Heart left ventricle (tissue), 16 donors: ENCODE measurements around the gene DPEP1. TPM values are rescaled to one million over a fixed set of nuclear protein-coding genes. Genes with fewer than 3 reads are reported as not detected.

Source experiments
- ATAC-seq, 4 donors: fragments of 200-7000 bp; cut with Tn5 transposase; one replicate each; pipeline ENCODE4 v1.9.1; 2020 to 2022; ENCODE audit warnings: moderate library complexity in 4 of 4, mild to moderate bottlenecking in 3 of 4, moderate number of reproducible peaks in 1 of 4
- DNase-seq, 5 donors: peaks; one replicate each; pipeline ENCODE4 v3.0.0-alpha.2; 2020
- H3K27ac ChIP-seq, 12 donors: fragments of 200-600 bp; sonication (generic) in 4 of 12; one replicate each; pipeline versions ENCODE4 v1.5.0 to v1.8.0; 2016 to 2022; ENCODE audit warnings: mild to moderate bottlenecking in 2 of 12
- H3K27me3 ChIP-seq, 9 donors: fragments of 200-600 bp; sonication (generic) in 2 of 9; one replicate each; pipeline versions ENCODE4 v1.5.1 to v1.8.0; 2016 to 2022; ENCODE audit warnings: mild to moderate bottlenecking in 3 of 9
- H3K36me3 ChIP-seq, 9 donors: fragments of 200-600 bp; sonication (generic) in 2 of 9; one replicate each; pipeline versions ENCODE4 v1.5.0 to v1.8.0; 2018 to 2022; ENCODE audit warnings: mild to moderate bottlenecking in 2 of 9
- H3K4me1 ChIP-seq, 12 donors: fragments of 200-600 bp; sonication (generic) in 4 of 12; one replicate each; pipeline versions ENCODE4 v1.5.0 to v1.8.0; 2016 to 2022; ENCODE audit warnings: mild to moderate bottlenecking in 3 of 12
- H3K4me3 ChIP-seq, 12 donors: fragments of 200-600 bp; sonication (generic) in 4 of 12; one replicate each; pipeline versions ENCODE4 v1.5.0 to v1.8.0; 2017 to 2022; ENCODE audit warnings: mild to moderate bottlenecking in 9 of 12, moderate library complexity in 4 of 12
- H3K9me3 ChIP-seq, 12 donors: fragments of 200-600 bp; sonication (generic) in 4 of 12; one replicate each; pipeline versions ENCODE4 v1.5.0 to v1.8.0; 2016 to 2022; ENCODE audit warnings: mild to moderate bottlenecking in 1 of 12
- CTCF ChIP-seq, 12 donors: fragments of 200-600 bp; sonication (generic) in 4 of 12; IDR thresholded peaks; one replicate each; pipeline versions ENCODE4 v1.5.0 to v1.8.0; 2018 to 2022; ENCODE audit warnings: antibody characterized with exemption in 12 of 12, mild to moderate bottlenecking in 5 of 12
- POLR2A ChIP-seq, 2 donors: fragments of 450-650 bp; IDR thresholded peaks; one replicate each; pipeline ENCODE4 v1.6.1; 2017; ENCODE audit warnings: antibody characterized with exemption in 2 of 2, mild to moderate bottlenecking in 2 of 2, moderate library complexity in 2 of 2
- WGBS, 4 donors: extraction: QIAGEN DNeasy Blood & Tissue Kit in 2 of 4; methylation state at CpG; one replicate each; pipeline versions ENCODE4 v1.1.5 to v1.1.7; 2013 to 2018; 5-methylcytosine and 5-hydroxymethylcytosine counted together
- intact Hi-C, 10 donors: fragments of 100-400 bp; cut with DNase I; formaldehyde crosslinking; loops; one replicate each; pipeline versions ENCODE4 v1.11.1 to v1.14.2; 2022
- polyA plus RNA-seq, 2 donors: library from polyadenylated mRNA; stranded (reverse); fragments of 200-250 nt; gene quantifications; one replicate each; pipeline ENCODE4 v1.2.3, GENCODE V29; 2013
- total RNA-seq, 9 donors: library from RNA; depleted of rRNA in 2 of 9; stranded (reverse); fragments of >200 nt in 2 of 9; fragmentation: NEBNext Ultra II Directional in 3 of 9; extraction: Animal tissue kit (Norgen Biotek cat#: 25700) in 3 of 9; gene quantifications; one replicate each; pipeline versions ENCODE4 v1.1.0 to v1.2.4, GENCODE V29; 2016 to 2023
- donor health status: ischemic (EF 13 %, LVEDD 7.1; RV severe dilation, severe dysfunction).
- donor health status: healthy with polysubstance abuse.
- donor health status: DM: no; HTN: yes; CAD: no.
- donor health status: DM: no; HTN: no; CAD: no.
- donor health status: ischemic (EF 25% LVEDD 6.9; RV normal size, moderate dysfunction).
- donor health status: ischemic (EF 25% LVEDD 5.7; RV mildly dilated, moderate dysfunction).
- donor health status: healthy.
- donor health status: DM: yes; HTN: yes; CAD: no.
- donor health status: ischemic (EF 35%, LVEDD 5.7; RV mildly dilated, moderate dysfunction).
- donor health status: nonischemic (EF 11% LVEDD 7.7; RV severe dilation, severe dysfunction).
- donor health status: DM: yes; HTN: yes; CAD: no.
- donor health status: PGD.
- donor health status: ischemic (EF 29% LVEDD 5.4; RV normal size, mild dysfunction).
- donor health status: nonischemic (EF 23%, LVEDD 6.1; RV moderate dilation, normal function).

DPEP1 gene
- total and polyA plus RNA-seq, 11 donors = not detected

- TF ChIP-seq CTCF (IDR thresholded peaks at IDR 0.05) (no peak), POLR2A (IDR thresholded peaks at IDR 0.05) (no peak)
- intact Hi-C loops = no loop called here
- WGBS, 4 donors = 72 to 79% (median 75%) methylated on average over 32 of the region's 32 CpGs
Observed at GRCh38 chr16:89607937-89608740, 5.3 kb upstream of the DPEP1 start.

GRCh38 chr16:89610108-89610453, 3.4 kb upstream of the DPEP1 start:
- H3K27me3 ChIP-seq = peaks cover 0 to 28% (median 2%) of the 10 kb centered on the region in 9 donors
- intact Hi-C loops = no loop called here
- ATAC-seq = no peak

More at GRCh38 chr16:89607937-89608740, 5.3 kb upstream of the DPEP1 start:
- Histone ChIP-seq H3K4me3 (no peak overlapping the region), H3K27ac (no peak overlapping the region), H3K27me3 (peaks cover 0 to 22% (median 0%) of the 10 kb centered on the region in 9 donors), H3K36me3 (no peaks in the 10 kb centered on the region), H3K9me3 (no peaks in the 10 kb centered on the region), H3K4me1 (no peaks in the 10 kb centered on the region)
- DNase-seq = no peak
- no peak for ATAC-seq

GRCh38 chr16:89612415-89613166, 851 bp upstream of the DPEP1 start:
- Histone ChIP-seq H3K36me3 (no peaks in the 10 kb centered on the region), H3K27ac (no peak overlapping the region), H3K4me3 (no peak overlapping the region), H3K4me1 (peaks cover 0 to 6% (median 0%) of the 10 kb centered on the region in 12 donors), H3K27me3 (peaks cover 0 to 30% (median 4%) of the 10 kb centered on the region in 9 donors), H3K9me3 (no peaks in the 10 kb centered on the region)
- intact Hi-C loops = no loop called here
- WGBS, 4 donors = 83 to 88% (median 86%) methylated on average over 20 of the region's 20 CpGs
- DNase-seq = no peak
- TF ChIP-seq CTCF (IDR thresholded peaks at IDR 0.05) (no peak), POLR2A (IDR thresholded peaks at IDR 0.05) (no peak)
- ATAC-seq = no peak

More at GRCh38 chr16:89610108-89610453, 3.4 kb upstream of the DPEP1 start:
- TF ChIP-seq CTCF (IDR thresholded peaks at IDR 0.05) (no peak), POLR2A (IDR thresholded peaks at IDR 0.05) (no peak)
- H3K9me3 ChIP-seq = no peaks in the 10 kb centered on the region
- no peak for DNase-seq
- no peak overlapping the region for H3K4me3 ChIP-seq
- WGBS, 4 donors = 64 to 79% (median 76%) methylated on average over 1 of the region's 1 CpG
- H3K4me1 ChIP-seq = no peaks in the 10 kb centered on the region
- no peak overlapping the region for H3K27ac ChIP-seq
- H3K36me3 ChIP-seq = no peaks in the 10 kb centered on the region

- WGBS, 4 donors = 78 to 91% (median 84%) methylated on average over 19 to 22 of the region's 22 CpGs
- no peak overlapping the region for H3K27ac ChIP-seq
- peaks cover 0 to 6% (median 0%) of the 10 kb centered on the region in 12 donors for H3K4me1 ChIP-seq
- H3K4me3 ChIP-seq = no peak overlapping the region
- no peak for ATAC-seq
- peaks cover 0 to 30% (median 4%) of the 10 kb centered on the region in 9 donors for H3K27me3 ChIP-seq
- no peaks in the 10 kb centered on the region for H3K36me3 ChIP-seq
- H3K9me3 ChIP-seq = no peaks in the 10 kb centered on the region
- no peak for DNase-seq
- intact Hi-C loops = no loop called here
- TF ChIP-seq POLR2A (IDR thresholded peaks at IDR 0.05) = no peak
- TF ChIP-seq CTCF (IDR thresholded peaks at IDR 0.05) = no peak
Observed at GRCh38 chr16:89613954-89614459, 565 bp downstream of the DPEP1 start.
